Kidney glomerular epithelial cell (primary cell): ENCODE measurements around the gene RBBP5.

Experiments used
- DNase-seq: peaks from one replicate; lab custom pipeline; 2025; lab: John Stamatoyannopoulos, UW

RBBP5 gene

DNA sequence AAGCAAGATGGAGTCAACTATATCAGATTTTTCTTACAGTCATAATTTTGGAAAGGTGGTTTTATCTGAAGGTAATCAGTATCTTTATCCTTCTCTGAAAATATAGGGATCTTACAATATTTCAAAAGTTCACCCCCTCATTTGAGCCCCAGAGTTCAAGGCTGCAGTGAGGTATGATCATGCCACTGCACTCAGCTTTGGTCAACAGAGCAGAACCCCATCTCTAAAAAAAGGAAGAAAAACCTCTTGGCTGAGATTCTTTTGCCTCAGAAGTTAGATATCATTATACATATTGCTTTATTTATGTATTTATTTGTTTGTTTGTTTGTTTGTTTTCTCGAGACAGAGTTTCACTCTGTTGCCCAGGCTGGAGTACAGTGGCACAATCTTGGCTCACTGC lies 11.5 kb upstream of the RBBP5 start:
- no peak for DNase-seq

DNA sequence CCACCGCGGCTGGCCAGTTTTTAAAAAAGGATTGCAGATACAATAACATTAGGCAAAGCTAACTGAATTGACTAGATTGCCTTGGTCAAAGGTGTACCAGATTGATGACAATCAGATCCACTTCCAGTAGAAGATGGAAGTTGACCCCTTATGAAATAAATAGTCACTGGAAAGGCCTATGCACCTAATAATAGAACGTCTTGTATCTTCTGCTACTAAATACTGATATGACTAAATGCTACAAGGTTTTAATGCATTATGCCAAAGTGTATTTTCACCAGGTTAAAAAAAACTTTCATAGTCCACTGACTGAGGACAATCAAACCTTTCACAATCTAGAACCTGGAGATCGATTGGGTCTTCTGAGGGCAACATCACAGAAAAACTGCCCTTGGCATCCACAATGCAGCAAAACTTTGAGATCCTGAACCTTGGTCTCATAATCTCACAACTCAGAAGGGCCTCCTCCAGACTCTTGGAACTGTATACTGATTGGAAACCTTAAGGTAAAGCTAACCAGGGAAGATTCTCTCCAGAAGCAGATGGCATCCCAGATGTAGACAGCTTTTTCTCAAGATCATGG lies 7.8 kb upstream of the RBBP5 start:
- no peak for DNase-seq

DNA sequence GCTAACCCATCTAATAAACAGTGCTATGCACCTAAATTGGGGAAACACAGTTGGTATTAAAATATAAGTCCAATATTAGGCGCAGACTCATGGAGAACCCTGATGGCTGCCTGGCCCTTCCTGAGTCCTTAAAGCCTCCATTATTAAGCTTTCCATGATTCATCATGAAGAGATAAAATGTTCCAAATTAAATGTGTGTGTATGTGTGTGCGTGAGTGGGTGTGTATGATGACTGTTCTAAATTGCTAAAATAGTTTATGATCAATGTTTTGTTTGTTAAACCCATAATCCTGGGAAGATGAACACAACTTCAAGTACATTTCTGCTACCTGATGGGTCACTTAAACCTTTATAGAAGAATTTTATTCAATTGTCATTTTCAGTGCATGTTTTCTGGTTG lies 6.3 kb upstream of the RBBP5 start:
- DNase-seq, result no peak

DNA sequence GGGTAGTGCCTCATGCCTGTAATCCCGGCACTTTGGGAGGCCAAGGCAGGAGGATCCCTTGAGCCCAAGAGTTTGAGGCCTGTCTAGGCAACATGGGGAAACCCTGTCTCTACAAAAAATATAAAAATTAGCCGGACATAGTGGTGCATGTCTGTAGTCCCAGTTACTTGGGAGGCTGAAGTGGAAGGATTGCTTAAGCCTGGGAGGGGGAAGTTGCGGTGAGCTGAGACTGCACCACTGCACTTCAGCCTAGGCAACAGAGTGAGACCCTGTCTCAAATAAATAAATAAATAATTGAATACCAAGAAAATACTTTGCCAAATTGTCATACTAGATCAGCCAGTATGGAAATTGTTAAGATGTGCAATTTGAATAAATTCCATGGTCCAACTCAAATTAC lies 5.9 kb upstream of the RBBP5 start:
- no peak for DNase-seq

DNA sequence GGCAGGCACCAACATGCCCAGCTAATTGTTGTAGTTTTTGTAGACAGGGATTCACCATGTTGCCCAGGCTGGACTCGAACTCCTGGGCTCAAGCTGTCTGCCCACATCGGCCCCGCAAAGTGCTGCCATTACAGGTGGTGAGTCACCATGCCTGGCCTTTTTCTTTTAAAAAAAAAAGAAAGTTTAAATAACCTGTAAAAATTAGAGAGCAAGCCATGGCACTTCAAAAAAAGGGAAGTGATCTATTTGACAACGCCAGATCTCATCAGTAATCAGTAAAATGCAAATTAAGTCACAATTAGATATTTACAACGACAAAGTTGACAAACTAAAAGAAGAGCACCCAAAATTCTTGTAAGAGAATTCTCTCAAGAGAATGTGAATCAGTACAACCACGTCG lies 2.9 kb upstream of the RBBP5 start:
- no peak for DNase-seq

DNA sequence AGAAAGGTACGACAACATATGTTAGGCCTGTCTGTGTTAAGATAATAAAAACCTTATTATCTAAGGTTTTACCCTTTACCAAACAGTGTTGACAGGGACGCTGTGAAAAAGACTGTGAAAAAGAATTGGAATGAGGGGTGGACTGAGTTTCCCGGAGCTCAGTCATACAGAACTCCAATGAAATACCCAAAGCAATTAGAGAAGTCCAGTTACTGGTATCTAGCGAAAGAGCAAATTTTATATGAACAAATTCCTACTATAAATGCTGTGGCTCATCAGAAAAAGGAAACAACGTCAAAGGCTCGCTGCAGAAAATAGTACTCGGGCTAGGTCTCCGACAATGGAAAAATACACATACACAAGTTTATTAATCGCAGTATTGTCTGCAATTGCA lies 708 bp upstream of the RBBP5 start:
- DNase-seq, result no peak

DNA sequence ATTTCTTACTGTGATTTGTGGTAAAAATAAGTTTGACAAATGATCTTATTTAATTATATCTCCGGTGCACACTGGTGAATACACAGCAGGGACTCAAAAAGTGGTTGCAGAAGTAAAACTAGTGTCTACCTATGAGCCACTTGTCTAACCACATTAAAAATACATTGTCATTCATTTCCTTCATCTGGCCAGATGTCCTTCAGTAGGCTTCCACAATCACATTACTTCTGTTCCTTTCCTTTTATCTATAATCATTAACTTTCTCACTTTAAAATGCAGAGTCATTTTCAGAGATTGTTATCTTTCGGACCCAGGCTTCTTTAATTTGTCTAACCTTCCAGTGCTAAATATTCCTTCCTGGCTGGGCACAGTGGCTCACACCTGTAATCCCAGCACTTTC lies 3.0 kb downstream of the RBBP5 start:
- no peak for DNase-seq

DNA sequence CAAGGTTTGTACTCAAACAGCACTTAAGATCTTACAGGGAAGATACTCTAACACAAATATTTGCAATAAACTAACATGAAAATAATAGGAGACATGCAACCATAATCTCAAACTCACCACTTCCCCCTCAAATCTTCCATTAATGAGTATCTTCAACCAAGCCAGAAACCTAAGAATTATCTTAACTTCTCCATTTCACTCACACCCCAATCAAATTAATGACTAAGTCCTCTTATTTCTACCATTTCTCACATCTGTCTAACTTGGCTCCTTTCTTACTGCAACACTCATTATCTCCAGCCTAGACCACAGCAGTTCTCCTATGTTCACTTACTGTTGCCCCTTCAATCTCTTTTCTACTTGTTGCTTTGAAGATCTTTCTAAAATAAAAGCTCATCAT lies 10.4 kb downstream of the RBBP5 start:
- no peak for DNase-seq

DNA sequence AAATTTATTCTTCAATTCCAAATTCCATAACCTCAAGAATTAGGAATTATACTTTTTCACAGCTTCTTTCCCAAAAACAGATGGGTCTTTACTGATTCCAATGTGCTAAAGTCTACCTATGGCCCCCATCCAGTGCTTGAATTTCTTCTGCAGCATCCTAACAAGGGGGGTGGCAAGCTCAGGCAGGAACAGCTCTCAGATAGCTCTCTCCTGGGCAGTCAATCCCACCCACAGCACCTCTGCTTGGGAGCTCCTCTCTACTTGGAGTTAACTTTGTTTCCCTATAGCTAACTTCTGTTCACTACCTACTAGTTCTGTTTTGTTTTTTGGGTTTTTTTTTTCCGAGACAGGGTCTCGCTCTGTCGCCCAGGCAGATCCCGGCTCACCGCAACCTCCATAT lies 12.1 kb downstream of the RBBP5 start:
- no peak for DNase-seq

DNA sequence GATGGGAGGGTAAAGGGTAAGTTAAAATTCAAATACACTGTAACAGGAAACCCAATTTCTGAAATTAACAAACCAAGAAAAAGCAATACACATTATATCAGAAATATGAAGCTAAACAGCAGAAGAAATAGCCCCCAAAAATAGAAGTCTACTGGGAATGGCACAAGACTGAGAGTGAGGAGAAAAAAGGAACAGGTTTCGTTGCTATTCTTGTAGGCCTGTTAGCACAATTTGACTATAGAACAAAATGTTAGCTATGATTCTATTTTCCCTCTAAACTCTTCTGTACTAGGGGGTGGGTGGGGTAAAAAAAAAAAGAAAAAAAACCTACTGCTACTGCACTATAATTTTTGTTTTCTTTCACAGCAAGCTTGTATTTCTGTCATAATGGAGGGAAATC lies 12.5 kb downstream of the RBBP5 start:
- DNase-seq, result no peak

DNA sequence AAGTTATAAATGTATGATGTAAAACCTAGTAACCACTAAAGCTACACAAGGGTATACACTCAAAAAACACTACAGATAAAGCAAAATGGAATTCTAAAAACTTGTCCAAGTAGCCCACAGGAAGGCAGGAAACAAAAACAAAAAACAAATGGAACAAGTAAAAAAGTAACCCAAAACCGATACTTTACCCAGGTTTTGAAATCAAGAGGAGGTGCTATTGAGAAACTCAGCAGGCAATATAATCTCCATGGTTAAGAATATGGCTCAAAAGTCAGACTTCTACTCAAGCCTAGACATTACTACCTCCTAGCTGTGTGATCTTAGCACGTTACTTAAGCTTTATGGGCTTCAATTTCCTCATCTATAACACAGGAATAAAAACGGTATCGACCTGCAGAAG lies 13.3 kb downstream of the RBBP5 start:
- no peak for DNase-seq

DNA sequence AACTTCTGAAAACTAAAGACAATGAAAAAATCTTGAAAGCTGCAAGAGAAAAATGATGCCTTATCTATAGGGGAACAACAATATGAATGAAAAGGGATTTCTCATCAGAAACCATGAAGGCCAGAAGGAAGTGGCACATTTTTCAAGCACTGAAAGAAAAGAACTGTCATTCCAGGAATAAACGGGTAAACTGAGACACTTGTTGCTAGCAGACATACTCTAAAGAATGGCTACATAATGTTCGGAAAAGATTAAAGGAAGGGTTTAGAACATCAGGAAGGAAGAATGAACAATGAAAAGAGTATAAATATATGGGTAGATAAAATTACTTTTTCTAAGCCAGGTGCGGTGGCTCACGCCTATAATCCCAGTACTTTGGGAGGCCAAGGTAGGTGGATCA lies 14.5 kb downstream of the RBBP5 start:
- no peak for DNase-seq

DNA sequence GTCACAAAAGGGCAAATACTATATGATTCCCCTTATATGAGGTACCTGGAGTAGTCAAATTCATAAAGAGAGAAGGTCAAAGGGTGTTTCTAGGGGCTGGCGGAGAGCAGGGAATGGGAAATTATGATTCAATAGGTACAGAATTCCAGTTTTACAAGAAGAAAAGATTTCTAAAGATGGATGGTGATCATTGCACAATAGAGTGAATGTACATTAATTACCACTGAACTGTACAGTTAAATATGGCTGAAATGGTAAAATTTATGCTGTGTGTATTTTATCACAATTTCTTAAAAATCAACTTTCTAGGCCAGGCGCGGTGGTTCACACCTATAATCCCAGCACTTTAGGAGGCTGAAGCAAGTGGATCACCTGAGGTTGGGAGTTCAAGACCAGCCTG lies 19.4 kb downstream of the RBBP5 start:
- no peak for DNase-seq

DNA sequence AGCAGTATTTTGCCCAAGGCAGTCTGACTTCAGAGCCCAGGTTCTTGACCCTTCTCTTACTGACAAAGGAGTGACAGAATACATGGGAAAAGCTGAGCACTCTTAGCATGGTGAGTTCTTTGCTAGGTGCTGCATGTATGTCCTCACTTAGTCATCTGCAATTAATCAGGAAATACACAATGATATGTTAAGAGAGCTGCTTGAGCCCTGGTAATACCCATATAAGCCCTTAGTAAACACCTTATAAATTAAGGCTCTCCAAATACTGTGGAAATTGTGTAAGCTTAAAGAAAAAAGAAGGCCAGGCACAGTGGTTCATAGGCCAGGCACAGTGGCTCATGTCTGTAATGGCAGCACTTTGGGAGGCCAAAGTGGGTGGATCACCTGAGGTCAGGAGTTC lies 23.5 kb downstream of the RBBP5 start:
- DNase-seq, result no peak

DNA sequence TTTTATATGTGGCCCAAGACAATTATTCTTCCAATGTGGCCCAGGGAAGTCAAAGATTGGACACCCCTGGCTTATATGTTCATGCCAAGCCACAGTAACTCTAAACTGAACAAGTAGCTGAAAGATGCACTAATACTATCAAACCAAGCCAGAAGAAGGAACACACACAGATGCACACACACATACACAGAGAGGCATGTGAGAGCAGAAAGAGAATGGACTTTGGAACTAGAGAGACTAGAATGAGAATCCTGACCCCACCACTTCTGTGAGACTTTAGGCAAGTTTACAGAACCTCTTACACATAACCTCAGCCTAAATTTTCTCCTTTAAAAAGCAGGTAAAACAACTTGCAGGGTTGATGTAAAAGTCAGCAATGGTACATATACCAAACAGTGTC lies 26.4 kb downstream of the RBBP5 start:
- DNase-seq, result no peak

DNA sequence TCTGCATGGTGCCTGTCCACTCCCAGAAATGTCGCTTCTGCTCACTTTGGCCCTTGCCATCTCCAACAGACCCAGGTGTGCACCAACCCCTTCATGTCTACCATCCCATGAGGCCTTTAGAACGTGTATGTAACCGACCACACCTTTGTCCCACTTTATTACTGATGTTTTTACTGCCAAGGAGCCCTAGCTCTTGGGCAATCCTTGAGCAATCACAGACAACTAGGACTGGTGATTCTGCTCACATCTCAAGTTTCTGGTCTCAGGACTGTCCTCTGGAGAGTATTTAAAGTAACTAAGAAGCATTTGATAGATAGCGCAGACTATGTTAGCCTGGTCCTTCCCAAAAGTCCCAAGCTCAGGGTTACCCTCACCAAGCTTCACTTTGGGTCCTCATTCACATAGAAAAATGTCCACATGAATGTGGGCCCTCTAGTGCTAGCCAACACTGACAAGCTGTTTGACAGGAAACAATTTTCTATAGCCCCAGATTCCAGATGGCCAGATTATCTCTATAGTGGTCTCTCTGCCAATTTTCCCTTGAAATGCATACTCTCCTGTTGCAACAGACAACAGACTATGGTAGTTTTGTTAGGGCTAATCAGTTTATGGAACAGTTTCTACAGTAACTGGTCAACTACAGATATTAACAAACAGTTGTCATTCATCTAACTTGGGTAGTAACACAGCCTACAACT lies 30.6 kb downstream of the RBBP5 start:
- DNase-seq, result no peak

DNA sequence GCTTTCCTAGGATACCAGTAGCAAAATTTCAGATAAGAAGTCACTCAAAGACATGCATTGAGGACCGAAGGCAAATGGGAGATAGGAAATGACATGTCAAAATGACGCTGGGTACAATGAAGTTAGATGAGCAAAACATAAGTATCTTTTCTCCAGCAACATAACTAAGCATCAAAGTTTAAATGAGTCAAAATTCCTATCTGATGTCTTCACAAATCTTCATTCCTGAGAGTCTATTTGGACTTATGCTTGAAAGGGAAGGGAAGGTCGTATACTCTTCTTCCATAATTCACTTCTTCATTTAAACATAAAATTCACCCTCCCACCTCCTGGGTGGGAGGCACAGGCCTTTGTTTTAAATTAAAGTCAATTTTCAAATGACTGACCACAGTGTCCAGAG lies 33.4 kb downstream of the RBBP5 start:
- DNase-seq, result no peak

DNA sequence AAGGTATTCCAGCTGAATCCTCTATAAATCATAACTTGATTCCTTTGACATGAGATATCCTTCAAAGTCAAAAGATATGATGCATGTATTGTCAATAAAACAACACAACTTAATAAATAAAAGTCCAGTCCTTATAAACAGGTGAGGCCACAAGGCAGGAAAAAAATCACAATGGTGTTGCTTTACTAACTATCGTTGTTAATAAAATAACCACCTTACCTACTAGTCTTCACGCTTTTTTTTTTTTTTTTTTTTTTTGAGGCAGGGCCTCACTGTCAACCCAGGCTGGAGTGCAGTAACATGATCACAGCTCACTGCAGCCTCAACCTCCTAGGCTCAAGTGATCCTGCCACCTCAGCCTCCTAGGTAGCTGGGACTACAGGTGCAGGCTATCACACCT lies 37.4 kb downstream of the RBBP5 start, which contains the start of gene TMEM81:
Gene TMEM81 (minus strand): TSS at position 101 of the 400 bp plus-strand sequence. CDS start 140 bp downstream, outside the sequence.
- no peak for DNase-seq

DNA sequence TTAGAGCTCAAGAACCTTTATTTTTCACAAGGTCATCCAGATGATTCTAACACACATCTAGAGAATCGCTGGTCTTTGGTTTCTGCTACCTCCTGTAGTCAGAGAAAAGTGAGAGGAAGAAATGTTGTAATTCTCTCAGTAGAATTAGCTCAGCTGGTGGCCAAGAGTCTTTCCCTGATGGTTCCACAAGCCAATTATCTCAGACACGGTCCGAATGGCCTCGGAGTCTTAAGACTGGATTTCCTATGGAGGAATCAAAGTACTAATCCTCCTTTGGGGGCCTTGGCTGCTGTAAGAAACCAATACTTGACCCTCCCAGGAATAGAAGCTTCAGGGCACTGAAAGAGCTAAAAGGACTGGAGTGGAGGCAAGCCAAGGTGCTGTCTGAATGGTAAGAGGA lies 39.3 kb downstream of the RBBP5 start:
- DNase-seq, result no peak

DNA sequence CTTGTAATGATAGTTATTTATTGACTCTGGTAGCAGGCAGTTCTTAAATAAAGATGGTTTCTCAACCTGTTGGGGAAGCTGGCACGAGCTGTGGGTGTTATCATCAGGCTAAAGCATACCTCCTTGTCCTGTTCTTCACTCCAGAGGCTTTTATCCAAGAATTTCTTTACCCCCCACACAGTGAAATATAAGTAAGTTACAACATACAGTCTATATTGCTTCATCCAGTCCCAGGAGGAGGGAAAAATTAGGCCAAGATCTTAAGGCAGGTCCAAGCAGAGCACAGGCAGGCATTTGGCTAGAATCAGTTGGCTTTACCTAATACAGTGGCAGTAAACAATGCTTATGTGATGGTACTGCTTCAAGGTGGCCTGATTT lies 43.9 kb downstream of the RBBP5 start:
- no peak for DNase-seq

DNA sequence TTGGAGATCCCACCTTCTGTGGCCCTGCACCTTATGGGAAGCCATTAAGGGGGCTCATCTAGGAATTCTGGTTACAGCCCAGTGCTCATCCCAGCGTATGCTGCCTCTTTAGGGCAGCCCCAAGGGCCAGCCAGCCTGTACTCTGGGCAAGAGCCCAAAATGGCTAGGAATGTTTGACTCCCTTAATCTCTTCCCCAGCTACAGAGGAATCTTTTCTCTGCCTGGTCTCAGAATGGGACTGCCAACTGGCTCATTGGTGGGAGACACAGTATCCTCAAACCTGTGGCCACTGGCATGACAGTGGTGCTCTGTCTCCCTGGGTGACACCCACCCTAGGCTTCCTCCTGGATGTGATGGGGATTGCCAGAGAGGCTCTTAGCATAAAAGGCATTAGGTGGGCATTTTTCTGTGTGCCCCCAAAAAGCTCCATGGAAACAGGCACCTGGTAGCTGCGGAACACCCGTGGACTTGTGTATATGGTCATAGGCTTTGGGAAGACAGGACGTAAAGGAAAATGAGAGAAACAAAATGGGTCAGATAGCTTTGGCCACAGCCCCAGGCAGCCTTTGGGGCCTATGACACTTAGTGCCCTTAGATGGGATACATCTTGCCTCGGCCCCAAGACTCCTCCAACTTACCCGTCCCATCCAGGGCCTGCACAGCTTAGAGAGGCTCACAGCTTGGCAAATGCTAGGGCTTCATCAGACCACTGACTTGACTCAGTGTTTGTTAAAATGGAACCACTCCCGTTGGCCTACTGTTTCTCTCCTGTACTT lies 44.4 kb downstream of the RBBP5 start:
- DNase-seq, result no peak

DNA sequence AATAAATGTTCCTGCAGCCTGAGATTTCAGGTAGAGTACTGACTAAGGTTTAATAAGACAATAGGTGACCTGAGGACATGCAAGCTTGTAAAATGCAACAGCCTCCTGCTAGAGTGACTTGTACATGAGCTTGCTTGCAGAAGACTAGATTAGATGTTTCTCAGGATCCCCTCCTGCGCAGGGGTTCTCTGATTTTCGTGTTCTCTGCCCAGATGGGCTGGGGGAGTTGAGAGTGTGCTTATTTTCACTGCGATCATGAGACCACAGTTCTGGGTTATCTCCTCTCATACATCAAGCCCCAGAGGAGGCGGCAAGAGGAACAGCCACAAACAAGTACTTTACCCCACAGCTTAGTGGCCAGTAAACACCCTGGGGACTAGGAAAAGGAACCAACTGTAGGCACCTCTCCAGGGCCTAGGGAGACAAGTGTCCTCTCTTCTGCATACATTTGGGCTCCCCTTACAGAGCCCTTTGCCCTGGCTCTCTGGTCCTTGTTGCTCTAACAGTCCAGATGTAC lies 45.5 kb downstream of the RBBP5 start:
- no peak for DNase-seq

DNA sequence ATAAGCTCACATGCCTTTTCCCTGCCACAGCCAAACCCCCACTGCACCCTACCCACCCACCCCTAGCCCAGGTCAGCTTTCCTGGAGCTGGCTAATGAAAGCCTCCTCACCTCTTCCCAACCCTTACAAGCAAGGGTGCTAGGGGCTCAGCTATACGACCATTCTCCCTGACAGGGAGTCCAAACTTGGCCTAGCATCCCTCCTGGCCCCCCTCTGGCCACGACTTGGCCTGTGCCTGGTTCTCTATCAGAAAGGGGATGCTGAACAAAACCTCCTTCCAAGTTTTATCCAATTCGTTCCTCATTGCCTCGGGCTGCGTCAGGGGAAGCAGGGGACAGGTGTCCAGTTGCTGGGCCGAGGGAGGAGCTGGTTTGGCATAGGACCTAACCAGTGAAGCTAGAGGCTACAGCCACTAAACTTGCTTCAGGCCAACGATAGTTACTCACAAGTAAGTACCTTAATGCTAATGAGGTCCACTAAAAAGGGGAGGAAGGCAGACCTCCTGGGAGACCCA lies 46.1 kb downstream of the RBBP5 start:
- DNase-seq, result no peak
